CD4-positive, alpha-beta T cell treated with Interleukin-15 for 4 hours (primary cell): ENCODE data around the gene AGT.
"Not testable (repeated sequence)": the region's sequence is repeated elsewhere in the genome, so short reads cannot be mapped to it uniquely, and the experiment has no call there.

ENCODE experiments used
- DNase-seq: peaks from one replicate; pipeline ENCODE4 v3.0.0-alpha.2; 2020; ENCODE audit warnings: low spot score

AGT gene

DNA sequence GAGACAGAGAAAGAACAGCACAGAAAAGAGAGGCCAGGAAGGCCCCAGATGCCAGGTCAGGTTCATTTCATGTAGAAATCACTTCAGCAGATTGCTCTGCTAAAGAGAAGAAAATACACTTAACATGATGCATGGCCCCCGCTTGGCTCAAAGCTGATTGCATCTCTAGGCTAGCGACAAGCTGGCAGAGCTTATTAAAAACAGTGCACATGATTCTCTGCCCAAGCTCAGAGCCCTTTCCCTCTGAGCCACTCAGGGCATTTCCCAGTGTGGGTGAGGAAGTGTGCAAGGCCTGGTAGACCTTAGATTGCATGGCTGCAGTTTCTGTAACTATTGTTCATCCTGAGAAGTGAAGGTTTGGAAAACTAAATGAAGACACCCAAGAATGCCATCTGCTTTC is 30.0 kb upstream of the AGT start:
- no peak for DNase-seq

DNA sequence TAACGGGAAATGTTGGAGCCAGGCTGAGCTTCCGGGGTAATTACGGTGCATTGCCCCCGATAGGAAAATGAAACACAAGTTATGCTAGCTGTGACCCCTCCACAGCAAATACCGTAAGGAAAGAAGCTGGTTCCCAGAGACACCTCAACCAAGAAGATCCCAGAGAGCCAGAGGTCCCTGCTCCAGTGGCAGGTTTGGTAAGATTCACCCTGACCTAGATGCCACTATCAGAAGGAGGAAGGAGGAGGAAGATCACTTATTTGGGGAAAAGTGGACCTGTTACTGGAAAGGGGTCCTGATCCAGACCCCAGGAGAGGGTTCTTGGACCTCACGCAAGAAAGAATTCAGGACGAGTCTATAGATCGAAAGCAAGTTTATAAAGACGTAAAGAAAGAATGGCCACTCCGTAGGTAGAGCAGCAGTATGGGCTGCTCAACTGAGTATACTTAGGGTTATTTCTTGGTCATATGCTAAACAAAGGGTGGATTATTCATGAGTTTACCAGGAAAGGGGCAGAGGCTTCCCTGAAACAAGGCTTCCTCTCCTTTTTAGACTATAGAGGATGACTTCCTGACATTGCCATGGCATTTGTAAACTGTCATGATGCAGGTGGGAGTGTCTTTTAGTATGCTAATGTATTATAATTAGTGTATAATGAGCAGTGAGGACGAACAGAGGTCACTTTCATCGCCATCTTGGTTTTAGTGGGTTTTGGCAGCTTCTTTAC is 25.8 kb upstream of the AGT start:
- no peak for DNase-seq

DNA sequence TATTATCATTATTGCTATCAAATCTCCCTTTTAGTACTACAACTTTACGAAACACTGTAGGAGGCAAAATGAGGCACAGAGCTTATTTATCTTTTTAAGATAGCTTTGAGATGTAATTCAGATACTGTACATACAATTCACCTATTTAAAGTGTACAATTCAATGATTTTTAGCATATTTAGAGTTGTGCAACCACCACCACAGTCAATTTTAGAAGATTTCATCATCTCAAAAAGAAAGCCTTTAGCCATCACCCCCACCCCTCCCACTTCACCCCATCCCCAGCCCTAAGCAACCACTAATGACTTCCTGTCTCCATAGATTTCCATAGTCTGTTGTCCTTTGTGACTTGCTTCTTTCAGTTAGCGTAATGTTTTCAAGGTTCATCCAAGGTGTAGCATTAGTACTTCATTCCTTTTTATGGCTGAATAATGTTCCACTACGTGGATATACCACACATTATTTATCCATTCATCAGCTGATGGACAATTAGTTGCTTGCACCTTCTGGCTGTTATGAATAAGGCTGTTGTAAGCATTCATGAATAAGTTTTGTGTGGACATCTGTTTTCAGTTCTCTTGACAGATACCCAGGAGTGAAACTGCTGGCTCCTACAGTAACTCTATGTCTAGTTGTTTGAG is 23.8 kb upstream of the AGT start:
- no peak for DNase-seq

DNA sequence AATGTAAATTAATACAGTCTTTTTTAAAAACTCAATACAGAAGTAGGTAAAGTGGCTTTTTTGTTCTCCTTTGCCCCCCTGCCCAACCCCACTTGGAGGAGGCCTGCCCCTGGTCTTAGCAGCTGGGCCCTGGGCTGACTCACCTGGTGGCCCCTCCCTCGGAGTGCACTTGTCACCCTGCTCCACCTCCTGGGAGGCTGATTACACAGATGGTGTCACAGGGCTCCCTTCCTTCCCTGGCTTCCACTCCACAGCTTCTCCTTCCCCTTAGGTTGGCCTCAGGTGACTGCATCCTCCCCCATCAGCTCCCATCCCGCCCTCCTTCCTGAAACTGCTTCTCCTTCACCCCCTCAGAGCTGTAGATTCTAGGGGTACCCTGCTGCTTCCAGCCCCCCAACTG is 21.5 kb upstream of the AGT start:
- no peak for DNase-seq

DNA sequence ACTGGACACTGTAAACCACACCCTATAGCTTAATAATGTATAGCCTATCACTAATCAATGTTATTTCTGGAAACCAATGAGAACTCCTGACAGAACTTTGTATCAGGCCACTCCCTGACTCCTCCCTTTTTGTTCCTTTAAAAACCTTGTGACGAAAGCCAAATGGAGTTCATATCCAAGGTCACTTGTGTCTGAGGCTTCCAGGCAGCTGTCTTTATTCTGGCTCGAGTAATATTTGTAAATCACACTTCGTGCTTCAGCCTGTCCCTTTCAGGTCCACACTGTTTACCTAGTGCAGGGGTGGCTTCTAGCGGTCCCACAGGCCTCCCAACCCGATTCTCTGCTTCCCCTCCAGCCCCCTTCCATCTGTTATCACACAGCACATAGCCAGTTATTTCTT is 17.1 kb upstream of the AGT start:
- no peak for DNase-seq

DNA sequence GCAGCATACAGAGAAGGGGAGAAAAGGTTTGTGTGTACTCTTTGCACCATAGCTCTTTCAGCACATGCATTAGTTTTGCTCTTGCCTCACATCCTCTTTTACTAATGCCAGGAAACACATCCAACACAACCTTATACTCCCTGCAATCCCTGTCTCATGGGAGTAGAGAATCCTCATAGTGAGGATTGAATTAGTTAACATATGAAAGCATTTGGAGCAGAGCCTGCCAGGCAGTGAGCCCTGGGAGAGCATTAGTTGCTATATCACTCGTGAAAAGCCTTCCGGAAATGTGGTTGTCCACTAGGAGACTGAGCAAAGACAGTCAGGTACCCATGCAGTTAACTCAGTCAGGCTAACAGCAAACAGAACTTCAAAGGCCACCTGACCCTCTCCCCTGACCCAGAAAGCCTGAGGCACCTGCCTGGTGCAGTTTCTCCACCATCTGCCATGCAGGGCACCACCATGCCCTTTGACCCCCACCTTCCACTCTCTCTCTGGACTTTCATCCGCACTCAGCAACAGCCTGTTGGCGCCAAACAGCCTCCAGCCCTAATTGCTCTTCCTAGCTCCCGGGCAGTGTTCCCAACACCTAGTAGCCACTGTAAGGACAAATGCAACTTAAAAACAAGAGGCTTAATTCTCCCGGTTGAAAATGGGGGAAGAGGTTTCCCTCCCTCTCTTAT is 14.9 kb upstream of the AGT start:
- no peak for DNase-seq

DNA sequence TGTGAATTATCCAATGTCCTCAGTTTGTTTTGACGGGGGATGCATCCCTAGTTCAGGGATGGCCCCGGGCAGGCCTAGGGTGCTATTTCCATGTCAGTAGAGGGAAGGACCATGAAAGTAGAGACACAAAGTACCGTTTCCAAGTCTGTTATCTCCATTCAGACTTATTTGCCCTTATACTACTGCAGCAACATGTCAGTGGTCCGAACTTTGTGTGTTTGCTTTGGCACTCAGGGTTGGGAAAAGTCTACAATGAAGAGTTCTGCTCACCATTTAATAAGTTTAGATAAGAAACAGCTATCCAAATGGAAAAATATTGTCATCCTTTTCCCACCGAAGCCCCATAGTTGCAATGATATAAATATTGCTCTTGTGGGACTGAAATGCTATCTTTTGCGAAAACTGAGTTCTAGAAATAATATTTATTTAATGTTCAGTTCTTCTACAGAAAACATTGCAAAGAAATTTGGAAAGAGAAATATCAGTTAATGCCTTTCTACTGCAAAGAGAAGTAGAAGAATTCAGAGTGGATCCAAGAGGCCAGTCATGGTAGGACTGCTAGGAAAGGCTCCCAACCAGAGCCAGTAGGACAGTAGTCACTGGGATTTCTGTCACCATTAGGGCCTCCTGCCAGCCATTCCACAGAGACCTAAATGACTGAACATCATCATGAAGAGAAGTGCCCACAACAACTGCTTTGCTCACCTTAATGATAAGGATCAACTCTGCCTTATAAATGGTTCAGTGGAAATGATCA is 11.5 kb upstream of the AGT start:
- no peak for DNase-seq

DNA sequence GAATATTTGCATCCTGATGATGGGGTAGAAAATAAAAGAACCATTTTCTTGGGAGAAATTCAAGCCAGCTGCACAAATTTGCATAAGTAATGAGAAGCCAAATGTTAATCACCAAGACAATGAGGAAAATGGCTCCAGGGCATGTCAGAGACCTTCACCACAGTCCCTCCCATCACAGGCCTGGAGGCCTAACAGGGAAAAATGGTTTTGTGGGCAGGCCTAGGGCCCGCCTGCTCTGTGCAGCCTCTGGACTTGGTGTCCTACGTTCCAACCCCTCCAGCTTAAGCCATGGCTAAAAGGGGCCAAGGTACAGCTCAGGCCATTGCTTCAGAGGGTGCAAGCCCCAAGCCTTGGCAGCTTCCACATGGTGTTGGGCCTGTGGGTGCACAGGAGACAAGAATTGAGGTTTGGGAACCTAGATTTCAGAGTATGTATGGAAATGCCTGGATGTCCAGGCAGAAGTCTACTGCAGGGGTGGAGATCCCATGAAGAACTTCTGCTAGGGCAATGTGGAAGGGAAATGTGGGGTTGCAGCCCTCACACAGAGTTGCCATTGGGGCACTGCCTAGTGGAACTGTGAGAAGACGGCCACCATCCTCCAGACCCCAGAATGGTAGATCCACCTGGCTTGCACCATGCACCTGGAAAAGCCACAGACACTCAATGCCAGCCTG is 8.1 kb upstream of the AGT start:
- DNase-seq: not testable (repeated sequence)

DNA sequence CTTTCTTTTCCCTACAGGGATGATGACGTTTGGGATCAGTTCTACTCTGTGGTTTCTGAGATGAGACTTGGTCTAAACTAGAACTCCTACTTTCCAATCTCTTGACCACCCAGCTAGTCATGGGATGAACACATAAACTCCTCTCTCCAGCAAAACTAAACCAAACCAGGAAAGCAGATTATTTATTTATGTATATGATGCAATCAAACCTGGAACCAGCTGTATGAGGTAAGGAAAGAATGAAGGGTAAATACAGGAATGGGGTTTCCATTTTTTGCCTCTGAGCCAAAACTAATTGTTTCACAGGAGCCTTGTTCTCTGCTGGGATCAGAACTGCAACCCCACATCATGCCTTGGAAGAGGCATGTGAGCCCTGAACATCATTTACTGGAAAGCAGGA is 3.3 kb upstream of the AGT start:
- DNase-seq: no peak

DNA sequence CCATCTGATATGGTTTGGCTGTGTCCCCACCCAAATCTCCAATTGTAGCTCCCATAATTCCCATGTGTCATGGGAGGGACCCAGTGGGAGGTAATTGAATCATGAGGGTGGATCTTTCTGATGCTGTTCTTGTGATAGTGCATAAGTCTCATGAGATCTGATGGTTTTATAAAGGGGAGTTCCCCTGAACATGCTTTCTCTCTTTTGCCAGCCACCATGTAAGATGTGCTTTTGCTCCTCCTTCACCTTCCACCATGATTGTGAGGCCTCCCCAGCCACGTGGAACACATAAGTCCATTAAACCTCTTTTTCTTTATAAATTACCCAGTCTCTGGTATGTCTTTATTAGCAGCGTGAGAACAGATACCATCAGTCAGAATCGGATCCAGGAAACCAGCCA is 2.5 kb upstream of the AGT start:
- not testable (repeated sequence) for DNase-seq

DNA sequence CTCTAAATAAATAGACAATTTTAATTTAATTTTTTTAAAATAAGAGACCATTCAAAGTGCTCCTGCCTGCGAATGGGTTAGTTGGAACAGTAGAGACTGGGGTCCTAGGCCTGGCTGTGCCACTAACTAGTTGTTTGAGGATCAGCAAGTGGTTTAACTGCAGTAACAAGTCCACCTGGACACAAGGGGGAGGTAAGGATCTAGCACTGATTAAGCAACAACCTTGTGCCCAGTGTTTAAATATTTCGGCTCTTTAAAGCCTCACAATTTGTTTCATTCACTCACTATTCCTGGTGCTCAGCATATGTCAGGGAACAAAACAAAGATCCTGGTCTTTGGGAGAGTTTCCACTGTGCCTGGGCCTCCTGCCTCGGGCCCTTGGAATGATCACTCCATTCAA is 1.6 kb upstream of the AGT start:
- DNase-seq: no peak

DNA sequence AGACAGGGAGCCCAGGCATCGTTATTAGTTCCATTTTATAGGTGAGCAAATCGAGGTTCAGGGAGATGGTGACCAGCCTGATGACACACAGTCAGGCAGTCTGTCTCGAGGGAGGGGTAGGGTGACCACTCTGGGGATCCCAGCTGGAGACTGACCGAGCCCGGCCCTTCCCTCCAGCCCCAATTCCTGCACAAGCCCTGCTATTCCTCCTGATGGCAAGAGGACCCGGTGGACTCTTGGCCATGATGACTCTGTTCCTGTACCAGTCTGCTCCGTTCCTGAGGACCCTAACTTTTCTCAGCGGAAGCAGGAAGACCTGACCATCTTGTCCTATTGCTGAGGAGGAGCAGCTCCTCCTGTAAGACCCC is 391 bp downstream of the AGT start:
- DNase-seq: no peak

DNA sequence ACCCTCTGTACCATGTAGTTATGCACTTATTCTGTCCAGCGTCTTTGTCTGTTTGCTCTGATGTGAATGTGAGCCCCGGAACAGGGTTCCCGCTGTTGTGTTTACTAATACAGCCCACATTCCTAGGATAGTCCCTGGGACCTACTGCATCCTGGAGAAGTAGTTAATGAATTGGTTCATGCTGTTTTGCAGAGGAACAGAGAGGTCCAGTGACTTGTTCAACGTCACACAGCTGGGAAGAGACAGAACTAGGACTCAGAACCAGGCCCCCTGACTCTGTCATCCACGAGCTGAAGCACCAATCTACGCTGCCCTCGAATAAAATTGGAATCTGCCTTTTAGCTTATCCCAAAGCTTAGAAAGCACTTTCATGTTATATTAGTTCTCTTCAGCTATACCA is 784 bp downstream of the AGT start:
- no peak for DNase-seq

DNA sequence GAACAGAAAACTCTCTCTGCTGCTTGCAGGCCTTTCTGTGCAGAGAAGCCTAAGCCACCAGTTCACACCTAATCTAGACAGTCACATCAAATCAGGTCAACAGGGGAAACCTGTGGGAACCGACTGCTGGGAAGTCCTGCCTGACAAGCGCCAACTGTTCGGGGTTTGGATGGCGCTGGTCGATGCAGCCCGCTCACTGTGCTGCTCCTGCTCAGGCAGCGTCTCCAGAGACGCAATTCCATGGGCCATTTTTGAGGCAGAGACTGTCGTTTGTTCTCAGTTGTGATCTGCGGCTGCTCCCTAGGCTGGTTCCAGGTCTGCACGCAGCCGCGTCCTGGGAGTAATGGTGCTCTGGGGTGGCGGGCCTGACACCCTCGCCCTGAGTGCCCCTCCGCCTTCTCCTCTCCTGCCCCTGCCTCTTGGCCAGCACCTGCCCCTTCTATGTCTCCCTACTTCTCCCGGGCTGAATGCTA is 1.4 kb downstream of the AGT start:
- no peak for DNase-seq

DNA sequence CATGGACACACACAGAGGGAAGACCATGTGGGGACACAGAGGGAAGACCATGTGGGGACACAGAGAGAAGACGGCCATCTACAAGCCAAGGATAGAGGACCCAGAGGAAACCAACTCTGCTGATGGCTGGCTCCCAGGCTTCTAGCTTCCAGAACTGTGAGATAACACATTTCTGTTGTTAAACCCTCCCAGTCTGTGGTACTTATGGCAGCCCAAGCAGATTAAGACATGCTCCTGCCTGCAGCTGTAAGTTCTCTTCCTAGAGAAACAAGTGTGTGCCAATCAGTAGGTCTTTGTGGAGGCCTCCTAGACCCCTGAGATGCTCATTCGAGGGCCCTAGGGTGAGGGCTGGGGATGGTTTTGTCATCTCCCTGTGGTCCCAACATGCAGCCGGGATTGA is 2.7 kb downstream of the AGT start:
- no peak for DNase-seq

DNA sequence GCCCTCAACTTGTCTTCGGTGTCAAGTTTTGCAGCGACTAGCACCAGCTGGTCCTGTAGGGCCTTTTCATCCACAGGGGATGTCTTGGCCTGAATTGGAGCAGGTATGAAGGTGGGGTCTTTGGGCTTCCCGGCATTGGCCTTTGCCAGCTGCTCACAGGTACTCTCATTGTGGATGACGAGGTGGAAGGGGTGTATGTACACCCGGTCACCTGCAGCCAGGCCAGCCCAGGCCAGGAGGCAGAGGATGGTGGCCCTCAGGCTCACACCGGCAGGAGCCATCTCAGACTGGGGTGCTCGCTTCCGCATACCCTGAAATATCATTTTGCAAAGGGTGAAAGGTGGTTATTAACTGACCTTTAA is 3.4 kb downstream of the AGT start:
- DNase-seq: no peak

DNA sequence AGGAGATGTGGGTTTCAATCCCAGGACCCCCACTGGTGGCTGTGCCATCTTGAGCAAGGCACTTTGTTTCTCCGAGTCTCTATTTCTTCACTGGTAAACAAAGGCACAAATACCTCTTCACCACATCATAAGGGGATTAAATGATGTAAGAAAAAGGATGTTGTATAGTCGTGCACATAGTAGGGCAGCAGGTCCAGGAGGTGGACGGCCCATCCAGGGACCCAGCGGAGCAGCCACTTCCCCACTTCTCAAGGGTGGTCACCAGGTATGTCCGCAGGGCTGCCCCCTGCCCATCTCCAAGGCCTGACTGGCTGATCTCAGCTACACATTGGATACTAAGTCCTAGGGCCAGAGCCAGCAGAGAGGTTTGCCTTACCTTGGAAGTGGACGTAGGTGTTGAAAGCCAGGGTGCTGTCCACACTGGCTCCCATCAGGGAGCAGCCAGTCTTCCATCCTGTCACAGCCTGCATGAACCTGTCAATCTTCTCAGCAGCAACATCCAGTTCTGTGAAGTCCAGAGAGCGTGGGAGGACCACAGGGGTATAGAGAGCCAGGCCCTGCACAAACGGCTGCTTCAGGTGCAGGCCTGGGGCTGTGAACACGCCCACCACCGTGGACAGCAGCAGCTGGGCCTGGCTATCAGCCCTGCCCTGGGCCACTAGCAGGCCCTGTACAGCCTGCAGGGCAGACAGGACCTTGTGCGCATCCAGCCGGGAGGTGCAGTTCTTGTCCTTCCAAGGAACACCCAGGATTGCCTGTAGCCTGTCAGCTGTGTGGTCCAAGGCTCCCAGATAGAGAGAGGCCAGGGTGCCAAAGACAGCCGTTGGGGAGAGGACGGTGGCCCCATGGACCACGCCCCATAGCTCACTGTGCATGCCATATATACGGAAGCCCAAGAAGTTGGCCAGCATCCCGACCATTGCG is 4.0 kb downstream of the AGT start:
- DNase-seq: no peak

DNA sequence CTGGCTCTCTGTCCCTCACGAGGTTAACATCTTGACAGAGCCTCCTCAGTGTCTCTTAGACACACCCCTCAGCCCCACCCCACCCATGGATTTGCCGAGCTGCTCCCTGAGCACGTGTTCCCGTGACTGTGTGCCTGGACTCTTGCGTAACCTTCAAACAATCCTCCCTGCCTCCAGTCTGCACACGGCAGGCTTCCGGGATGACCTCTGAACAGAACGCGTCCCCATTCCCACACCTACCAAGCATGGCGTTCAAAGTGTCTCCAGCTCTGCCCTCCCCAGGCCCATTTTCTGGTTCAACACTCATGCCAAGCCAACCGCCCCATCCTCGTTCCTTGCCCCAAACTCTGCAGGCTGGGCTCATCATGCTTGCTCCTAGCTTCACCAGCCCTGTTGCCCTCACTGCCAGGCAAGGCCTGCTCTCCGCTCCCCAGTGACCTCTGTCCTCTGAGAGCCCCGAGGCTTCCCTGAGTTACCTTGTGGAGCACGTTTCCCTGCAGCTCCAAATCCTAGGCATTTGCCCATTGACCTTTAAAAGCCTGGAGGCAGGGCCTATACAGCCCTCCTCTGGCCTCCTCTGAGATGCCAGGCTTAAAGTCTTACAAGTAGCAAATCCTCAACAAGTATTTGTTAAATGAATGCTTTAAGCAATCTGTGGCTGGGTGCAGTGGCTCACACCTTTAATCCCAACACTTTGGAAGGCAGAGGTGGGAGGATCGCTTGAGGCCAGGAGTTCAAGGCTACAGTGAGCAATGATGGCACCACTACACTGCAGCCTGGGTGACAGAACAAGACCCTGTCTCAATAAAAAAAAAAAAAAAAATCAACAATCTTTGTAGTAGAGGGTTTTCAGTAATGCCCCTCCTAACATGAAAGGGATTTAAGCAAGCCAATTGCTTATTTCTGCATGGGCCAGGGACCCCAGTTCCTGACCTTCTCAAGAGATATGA is 5.0 kb downstream of the AGT start:
- no peak for DNase-seq

DNA sequence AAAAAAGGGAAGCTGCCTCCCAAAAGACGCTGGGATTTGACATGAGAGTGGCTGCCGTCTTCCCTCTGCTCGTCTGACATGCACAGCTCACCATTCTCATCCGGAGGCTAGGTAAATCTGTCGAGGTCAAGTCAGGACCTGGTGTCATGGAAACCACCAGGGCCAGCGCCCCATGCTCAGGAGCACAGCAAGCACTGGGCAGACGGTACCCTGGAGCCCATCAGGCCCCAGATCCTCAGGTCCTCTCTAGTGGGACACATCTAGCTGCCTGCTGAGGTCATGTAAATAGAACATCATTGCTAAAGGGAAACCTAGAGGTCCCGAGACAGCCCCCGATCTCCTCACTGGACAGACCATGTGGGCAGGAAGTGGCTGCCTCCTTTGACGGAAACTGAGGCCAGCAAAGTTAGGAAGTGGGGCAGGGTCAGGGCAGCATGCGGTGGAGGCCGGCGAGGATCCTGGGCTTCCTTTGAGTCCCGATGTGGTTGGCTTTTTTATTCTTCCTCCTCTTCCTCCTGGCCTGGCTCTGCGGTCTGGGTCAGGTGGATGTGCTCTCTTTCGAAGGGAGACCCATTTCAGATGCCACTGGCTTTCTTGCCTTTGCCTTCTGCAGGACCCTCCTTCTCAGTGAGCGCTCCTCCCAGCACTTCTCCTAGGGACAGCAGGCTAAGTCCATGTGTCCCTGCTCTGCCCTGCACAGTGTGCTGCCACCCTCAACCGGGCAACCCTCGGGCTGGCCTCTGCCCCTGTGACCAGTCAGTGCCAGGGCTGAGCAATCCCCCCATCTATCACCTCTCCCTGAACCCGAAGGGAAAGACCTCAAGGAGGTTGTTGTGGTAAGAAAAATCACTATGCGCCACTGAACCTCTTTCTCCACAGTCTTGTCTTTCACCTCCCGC is 5.9 kb downstream of the AGT start:
- no peak for DNase-seq
